ENCODE data around the gene ZNF641.

ZNF641 gene

DNA sequence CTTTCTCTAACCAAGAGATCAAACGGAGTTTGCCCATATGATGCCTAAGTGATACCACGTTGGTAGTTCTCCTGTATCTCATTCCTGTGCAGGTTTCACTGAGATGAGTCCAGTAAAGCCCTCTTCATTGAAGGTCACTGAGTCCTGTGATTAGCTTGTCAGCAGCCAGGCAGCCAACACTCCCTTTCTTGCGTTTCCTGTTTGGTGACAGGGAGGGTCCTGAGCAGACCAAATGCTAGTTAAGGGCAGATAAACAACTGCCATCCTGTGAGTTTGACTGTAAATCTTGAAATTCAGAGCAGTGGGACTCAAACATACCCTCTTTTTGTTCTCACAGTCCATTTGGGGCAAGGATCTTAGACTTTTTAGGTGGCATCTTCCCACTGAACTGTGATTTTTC lies 39.4 kb downstream of the ZNF641 start:
- TF ChIP-seq, protein P1, sequence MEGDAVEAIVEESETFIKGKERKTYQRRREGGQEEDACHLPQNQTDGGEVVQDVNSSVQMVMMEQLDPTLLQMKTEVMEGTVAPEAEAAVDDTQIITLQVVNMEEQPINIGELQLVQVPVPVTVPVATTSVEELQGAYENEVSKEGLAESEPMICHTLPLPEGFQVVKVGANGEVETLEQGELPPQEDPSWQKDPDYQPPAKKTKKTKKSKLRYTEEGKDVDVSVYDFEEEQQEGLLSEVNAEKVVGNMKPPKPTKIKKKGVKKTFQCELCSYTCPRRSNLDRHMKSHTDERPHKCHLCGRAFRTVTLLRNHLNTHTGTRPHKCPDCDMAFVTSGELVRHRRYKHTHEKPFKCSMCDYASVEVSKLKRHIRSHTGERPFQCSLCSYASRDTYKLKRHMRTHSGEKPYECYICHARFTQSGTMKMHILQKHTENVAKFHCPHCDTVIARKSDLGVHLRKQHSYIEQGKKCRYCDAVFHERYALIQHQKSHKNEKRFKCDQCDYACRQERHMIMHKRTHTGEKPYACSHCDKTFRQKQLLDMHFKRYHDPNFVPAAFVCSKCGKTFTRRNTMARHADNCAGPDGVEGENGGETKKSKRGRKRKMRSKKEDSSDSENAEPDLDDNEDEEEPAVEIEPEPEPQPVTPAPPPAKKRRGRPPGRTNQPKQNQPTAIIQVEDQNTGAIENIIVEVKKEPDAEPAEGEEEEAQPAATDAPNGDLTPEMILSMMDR (IDR thresholded peaks at IDR 0.05; ENCODE audit: borderline replicate concordance, extremely low read depth, low read length, poor library complexity, severe bottlenecking), result no peak
- no peak for TF ChIP-seq EZH2 (IDR thresholded peaks at IDR 0.05; ENCODE audit: borderline replicate concordance, low read depth, low read length, severe bottlenecking)
- no peak overlapping the region for H3K27ac ChIP-seq (ENCODE audit: low read length)
- no peaks in the 10 kb centered on the region for H3K9me3 ChIP-seq (ENCODE audit: insufficient read depth, low read length, severe bottlenecking)
- peaks cover 4% of the 10 kb centered on the region for H3K27me3 ChIP-seq (ENCODE audit: insufficient read depth, low read length, poor library complexity)
- no peaks in the 10 kb centered on the region for H3K79me2 ChIP-seq (ENCODE audit: insufficient read depth, low read length)
- H4K20me1 ChIP-seq (ENCODE audit: insufficient read depth, low read length), result no peaks in the 10 kb centered on the region
- H3K9ac ChIP-seq (ENCODE audit: low read depth, low read length), result no peak overlapping the region
- H3K4me1 ChIP-seq (ENCODE audit: insufficient read depth, low read length), result no peaks in the 10 kb centered on the region
- DNase-seq, result no peak
- H2AFZ ChIP-seq (ENCODE audit: low read depth, low read length), result no peak overlapping the region
- H3K36me3 ChIP-seq (ENCODE audit: insufficient read depth, low read length), result no peaks in the 10 kb centered on the region
- H3K4me3 ChIP-seq (ENCODE audit: low read depth in 1 of 2, low read length in 2 of 2), result no peak overlapping the region
- no peak for ATAC-seq (ENCODE audit: insufficient read depth, low read depth)
- no peak overlapping the region for H3K4me2 ChIP-seq (ENCODE audit: insufficient read depth, low read length)

DNA sequence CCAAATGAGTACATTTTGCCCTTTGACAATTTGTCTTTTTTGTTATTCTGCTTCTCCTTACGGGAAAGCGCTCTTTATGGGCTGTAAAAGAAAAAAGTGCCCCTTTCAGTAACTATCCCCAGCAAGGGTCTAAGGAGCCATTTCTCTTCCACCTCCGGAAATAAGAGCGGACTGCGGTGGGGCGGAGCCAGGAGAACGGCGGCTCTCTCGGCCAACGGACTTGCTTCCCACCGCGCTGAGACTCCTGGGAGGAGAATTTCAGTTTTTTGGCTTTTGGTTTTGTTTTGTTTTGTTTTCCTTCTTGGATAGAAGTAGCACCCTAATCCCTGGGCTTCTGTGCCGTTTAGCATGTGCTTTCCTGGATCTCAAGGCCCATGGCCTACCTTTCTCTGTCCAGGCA lies 43.5 kb downstream of the ZNF641 start:
- Histone ChIP-seq H3K27me3 (ENCODE audit: insufficient read depth, low read length, poor library complexity) (peaks cover 4% of the 10 kb centered on the region), H3K36me3 (ENCODE audit: insufficient read depth, low read length) (no peaks in the 10 kb centered on the region), H3K9me3 (ENCODE audit: insufficient read depth, low read length, severe bottlenecking) (no peaks in the 10 kb centered on the region), H2AFZ (ENCODE audit: low read depth, low read length) (no peak overlapping the region), H3K79me2 (ENCODE audit: insufficient read depth, low read length) (no peaks in the 10 kb centered on the region), H3K4me2 (ENCODE audit: insufficient read depth, low read length) (no peak overlapping the region), H3K4me1 (ENCODE audit: insufficient read depth, low read length) (no peaks in the 10 kb centered on the region), H3K27ac (ENCODE audit: low read length) (no peak overlapping the region), H3K4me3 (ENCODE audit: low read depth in 1 of 2, low read length in 2 of 2) (no peak overlapping the region), H4K20me1 (ENCODE audit: insufficient read depth, low read length) (no peaks in the 10 kb centered on the region), H3K9ac (ENCODE audit: low read depth, low read length) (no peak overlapping the region)
- DNase-seq, result no peak
- TF ChIP-seq, protein P1 (IDR thresholded peaks at IDR 0.05; ENCODE audit: borderline replicate concordance, extremely low read depth, low read length, poor library complexity, severe bottlenecking), result no peak
- no peak for TF ChIP-seq EZH2 (IDR thresholded peaks at IDR 0.05; ENCODE audit: borderline replicate concordance, low read depth, low read length, severe bottlenecking)
- no peak for ATAC-seq (ENCODE audit: insufficient read depth, low read depth)

DNA sequence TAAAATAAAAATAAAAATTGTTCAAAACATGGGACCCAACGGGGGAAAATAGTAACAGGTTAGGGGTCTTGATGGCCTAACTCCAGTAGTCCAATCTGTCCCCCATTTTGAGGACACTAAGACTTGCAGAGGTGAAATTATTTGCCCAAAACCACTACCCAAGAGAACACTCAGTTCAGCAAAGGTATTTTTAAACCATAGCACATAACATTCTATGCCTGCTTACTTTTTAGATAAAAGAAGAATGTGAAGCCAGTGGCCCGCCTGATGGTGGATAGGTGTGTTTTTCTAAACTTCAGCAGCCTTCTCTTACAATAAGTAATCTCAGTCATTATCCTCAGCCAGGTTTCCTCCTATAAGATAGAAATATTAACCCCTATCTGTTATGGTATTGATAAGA lies 45.5 kb downstream of the ZNF641 start:
- no peak overlapping the region for H3K4me3 ChIP-seq (ENCODE audit: low read depth in 1 of 2, low read length in 2 of 2)
- no peak for ATAC-seq (ENCODE audit: insufficient read depth, low read depth)
- no peak overlapping the region for H3K27ac ChIP-seq (ENCODE audit: low read length)
- H2AFZ ChIP-seq (ENCODE audit: low read depth, low read length), result no peak overlapping the region
- no peaks in the 10 kb centered on the region for H3K4me1 ChIP-seq (ENCODE audit: insufficient read depth, low read length)
- H3K9ac ChIP-seq (ENCODE audit: low read depth, low read length), result no peak overlapping the region
- no peaks in the 10 kb centered on the region for H3K9me3 ChIP-seq (ENCODE audit: insufficient read depth, low read length, severe bottlenecking)
- no peak overlapping the region for H3K4me2 ChIP-seq (ENCODE audit: insufficient read depth, low read length)
- H3K36me3 ChIP-seq (ENCODE audit: insufficient read depth, low read length), result no peaks in the 10 kb centered on the region
- TF ChIP-seq EZH2 (IDR thresholded peaks at IDR 0.05; ENCODE audit: borderline replicate concordance, low read depth, low read length, severe bottlenecking), result no peak
- TF ChIP-seq, protein P1 (IDR thresholded peaks at IDR 0.05; ENCODE audit: borderline replicate concordance, extremely low read depth, low read length, poor library complexity, severe bottlenecking), result no peak
- DNase-seq, result no peak
- H3K27me3 ChIP-seq (ENCODE audit: insufficient read depth, low read length, poor library complexity), result no peaks in the 10 kb centered on the region
- no peaks in the 10 kb centered on the region for H3K79me2 ChIP-seq (ENCODE audit: insufficient read depth, low read length)
- H4K20me1 ChIP-seq (ENCODE audit: insufficient read depth, low read length), result no peaks in the 10 kb centered on the region

All from DND-41 (cell line).